ENCODE measurements around the gene RANBP1.

Gene RANBP1

GRCh38 chr22:20126284-20127029 lies 10.6 kb downstream of the RANBP1 start:
- DNase-seq (ENCODE audit: low read depth in 2 of 2): no peak
- TF ChIP-seq CTCF (IDR thresholded peaks at IDR 0.05; ENCODE audit: low read depth, low read length): no peak
- no peak overlapping the region for H3K4me3 ChIP-seq (replicated peaks in 1 of 2; ENCODE audit: low read depth in 2 of 2, low read length in 2 of 2)

DNA sequence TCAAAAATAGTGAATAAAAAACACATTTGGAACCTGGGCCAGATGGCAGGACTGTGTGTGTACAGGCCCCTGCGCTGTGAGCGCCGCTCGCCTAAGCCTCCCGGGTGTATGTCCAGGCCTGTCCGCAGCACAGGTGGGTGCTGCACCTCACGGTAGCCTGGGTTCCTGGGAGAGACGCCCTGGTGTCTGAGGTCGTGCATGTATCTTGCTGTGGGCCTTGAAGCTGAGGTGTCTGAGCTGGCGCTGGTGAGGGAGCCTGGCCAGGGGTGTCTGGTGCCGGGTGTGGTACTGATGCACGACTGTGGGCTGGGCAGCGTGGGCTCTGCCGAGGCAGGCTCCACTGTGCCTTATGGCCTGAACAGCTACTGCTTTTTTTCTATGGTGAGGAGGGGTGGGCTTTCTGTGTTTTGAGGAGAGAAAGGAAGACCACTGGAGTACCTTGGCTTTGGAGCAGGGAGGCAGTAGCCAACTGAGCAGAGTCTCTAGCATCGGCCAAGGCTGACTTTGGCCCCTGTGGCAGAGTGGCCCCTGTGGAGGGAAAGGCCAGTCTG lies 11.5 kb downstream of the RANBP1 start:
- H3K4me3 ChIP-seq (replicated peaks in 1 of 2; ENCODE audit: low read depth in 2 of 2, low read length in 2 of 2): no peak overlapping the region
- TF ChIP-seq CTCF (IDR thresholded peaks at IDR 0.05; ENCODE audit: low read depth, low read length): no peak
- DNase-seq (ENCODE audit: low read depth in 2 of 2): no peak

- DNase-seq (ENCODE audit: low read depth in 2 of 2): no peak
- TF ChIP-seq CTCF (IDR thresholded peaks at IDR 0.05; ENCODE audit: low read depth, low read length): no peak
- H3K4me3 ChIP-seq (replicated peaks in 1 of 2; ENCODE audit: low read depth in 2 of 2, low read length in 2 of 2): no peak overlapping the region
These were observed 12.1 kb downstream of the RANBP1 start for GRCh38 chr22:20127869-20128618.

- no peak overlapping the region for H3K4me3 ChIP-seq (replicated peaks in 1 of 2; ENCODE audit: low read depth in 2 of 2, low read length in 2 of 2)
- no peak for TF ChIP-seq CTCF (IDR thresholded peaks at IDR 0.05; ENCODE audit: low read depth, low read length)
- no peak for DNase-seq (ENCODE audit: low read depth in 2 of 2)
These were observed 12.7 kb downstream of the RANBP1 start for GRCh38 chr22:20128619-20128901.

- H3K4me3 ChIP-seq (replicated peaks in 1 of 2; ENCODE audit: low read depth in 2 of 2, low read length in 2 of 2): no peak overlapping the region
- TF ChIP-seq CTCF (IDR thresholded peaks at IDR 0.05; ENCODE audit: low read depth, low read length): peak; percentile 53
- DNase-seq (ENCODE audit: low read depth in 2 of 2): peak; percentile 40 to 42
These were observed 13.2 kb downstream of the RANBP1 start for GRCh38 chr22:20128902-20129746.

- no peak for TF ChIP-seq CTCF (IDR thresholded peaks at IDR 0.05; ENCODE audit: low read depth, low read length)
- H3K4me3 ChIP-seq (replicated peaks in 1 of 2; ENCODE audit: low read depth in 2 of 2, low read length in 2 of 2): no peak overlapping the region
- DNase-seq (ENCODE audit: low read depth in 2 of 2): no peak
These were observed 13.8 kb downstream of the RANBP1 start for GRCh38 chr22:20129747-20130014.
